ENCODE measurements around the gene LIN52.
A peak's percentile ranks its signal among the peaks of the same experiment; 100 is the strongest.

The LIN52 gene, protein sequence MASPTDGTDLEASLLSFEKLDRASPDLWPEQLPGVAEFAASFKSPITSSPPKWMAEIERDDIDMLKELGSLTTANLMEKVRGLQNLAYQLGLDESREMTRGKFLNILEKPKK

DNA sequence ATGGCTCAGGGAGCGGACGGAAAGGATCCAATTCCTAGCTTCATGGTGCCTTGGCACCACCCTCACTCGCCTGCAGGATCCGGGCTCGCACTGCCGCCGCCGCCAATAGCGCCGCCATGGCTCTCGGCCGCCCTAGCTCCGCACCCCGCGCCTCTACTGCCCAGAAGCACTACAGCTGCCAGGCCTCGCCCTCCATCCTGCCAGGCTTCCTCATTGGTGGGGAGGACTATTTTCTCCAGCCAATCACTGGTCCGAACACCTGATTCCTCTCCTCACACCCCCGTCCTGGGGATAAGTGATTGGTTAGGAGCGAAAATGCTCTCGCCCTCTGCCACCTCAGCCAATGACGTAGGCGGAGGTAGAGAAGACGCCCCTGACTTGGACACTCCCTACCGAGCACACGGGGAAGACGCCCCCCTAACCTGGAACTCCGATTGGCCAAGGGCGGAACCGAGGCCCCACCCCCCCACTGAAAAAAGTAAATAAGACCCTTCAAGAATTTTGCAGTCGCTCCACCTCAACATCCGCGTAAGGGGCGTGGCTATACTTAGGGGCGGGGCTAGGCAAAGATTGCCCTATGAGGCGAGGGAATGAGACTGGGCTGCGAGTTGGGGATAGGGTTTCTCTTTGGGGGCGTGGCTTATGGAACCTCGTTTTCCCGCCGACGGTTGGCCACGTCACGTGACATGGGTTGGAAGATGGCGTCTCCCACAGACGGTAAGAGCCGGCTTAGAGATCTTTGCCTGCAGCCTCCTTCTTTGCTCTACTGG lies at the start of gene LIN52, which contains the start of gene ALDH6A1:
Gene LIN52, plus strand, starts transcription at position 680 of the 770 bp plus-strand sequence. Its CDS starts 19 bp downstream, at position 699.
Gene ALDH6A1, minus strand, starts transcription at position 177 of the 770 bp plus-strand sequence. Its CDS starts 59 bp downstream, at position 118.
- DNase-seq (ENCODE audit: low spot score), result peak; percentile 100

DNA sequence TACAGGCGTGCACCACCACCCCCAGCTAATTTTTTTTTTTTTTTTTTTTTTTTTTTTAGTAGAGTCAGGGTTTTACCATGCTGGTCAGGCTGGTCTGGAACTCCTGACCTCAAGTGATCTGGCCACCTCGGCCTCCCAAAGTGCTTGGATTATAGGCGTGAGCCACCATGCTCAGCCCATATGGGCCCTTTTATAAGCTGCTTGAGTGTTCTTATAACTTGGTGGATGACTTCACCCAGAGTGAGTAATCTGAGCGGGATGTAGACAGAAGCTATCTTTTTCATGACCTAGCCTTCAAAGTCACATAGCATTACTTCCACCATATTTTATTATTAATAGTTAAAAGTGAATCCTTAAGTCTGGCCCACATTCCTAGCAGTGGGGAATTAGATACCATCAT lies 49.2 kb upstream of the LIN52 start:
- DNase-seq (ENCODE audit: low spot score), result no peak

DNA sequence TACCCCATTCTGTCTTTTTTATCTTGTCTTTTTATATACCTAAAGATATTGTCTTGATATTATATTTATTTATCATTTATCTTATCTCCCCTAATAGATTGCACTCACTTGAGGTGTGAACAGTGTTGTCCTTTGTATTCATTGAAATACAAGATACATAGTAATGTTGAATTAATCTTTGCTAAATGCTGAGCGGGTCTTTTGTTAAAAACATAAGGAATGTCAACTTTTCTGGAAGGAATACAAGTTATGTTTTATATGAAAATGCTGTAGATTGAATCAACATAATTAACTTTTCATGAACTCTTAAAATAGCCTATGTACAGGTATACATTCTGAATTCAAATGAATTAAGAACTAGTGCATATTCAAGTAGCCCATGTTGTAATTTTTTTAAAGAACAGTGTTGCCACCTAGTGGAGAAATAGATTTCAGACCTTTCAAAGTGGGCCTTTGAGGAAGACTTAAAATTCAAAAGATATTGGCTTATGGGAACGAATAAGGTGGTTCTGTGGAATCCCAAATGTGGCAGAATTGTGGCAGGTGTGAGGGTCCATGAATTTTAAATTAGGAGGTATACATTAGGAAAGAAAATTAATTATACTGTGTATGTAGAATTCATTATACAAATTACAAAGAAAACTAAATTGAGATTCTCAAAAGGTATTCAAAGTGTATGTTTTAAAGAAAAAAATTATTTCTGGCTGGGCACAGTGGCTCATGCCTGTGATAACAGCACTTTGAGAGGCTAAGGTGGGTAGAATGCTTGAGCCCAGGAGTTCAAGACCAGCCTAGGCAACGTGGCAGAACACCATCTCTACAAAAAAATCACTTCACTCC lies 46.5 kb upstream of the LIN52 start:
- DNase-seq (ENCODE audit: low spot score), result peak; percentile 62

DNA sequence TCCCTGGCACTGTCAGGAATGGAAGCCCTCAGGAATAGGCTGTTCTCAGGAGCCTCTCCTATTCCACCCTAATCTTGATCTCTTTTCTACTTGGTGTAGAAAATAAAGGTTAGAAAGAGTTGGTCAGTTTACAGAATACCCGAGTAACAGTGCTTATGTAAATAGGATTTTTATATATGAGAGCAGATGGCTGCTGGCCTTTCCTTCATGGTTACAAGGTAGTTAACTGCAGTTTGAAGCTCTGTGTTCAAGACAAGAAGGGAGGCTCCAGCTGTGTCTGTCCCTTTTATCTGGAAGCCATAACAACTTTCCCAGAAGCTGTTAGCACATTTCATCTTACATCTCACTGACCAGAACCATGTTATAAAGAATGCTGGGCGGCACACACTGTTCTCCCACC lies 42.5 kb upstream of the LIN52 start:
- DNase-seq (ENCODE audit: low spot score), result no peak

DNA sequence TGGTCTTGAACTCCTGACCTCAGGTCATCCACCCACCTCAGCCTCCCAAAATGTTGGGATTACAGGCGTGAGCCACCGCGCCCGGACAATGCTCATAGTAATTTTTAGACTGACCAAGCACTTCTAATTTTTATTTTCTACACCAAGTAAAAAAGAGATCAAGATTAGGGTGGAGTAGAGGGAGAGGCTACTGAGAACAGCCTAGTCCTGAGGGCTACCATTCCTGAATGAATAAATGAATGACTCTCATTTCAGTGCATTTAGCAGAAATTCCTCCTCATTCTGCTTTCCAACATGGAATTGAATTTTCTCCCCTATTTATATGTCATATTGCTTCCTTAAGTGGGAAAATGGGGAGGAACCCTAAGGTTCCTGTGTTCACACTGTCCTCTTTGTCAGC lies 39.2 kb upstream of the LIN52 start:
- no peak for DNase-seq (ENCODE audit: low spot score)

DNA sequence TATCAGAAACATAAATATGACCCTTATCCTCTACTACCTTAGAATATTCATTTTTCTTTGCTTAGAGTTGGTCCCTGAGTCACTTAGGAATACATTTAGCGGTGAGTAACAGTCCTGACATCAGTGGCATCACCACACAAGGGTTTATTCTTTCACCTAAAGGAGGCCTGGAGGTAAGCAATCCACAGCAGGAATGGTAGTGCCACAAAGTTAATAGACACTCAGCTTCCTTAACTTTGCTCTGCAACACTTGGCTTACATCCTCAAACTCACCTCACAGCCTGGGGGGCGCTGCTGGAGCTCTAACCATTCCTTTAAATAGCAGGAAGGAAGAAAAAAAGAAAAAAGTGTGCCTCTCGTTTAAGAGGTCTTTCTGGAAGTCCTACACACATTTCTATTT lies 36.5 kb upstream of the LIN52 start:
- DNase-seq (ENCODE audit: low spot score), result peak; percentile 59

DNA sequence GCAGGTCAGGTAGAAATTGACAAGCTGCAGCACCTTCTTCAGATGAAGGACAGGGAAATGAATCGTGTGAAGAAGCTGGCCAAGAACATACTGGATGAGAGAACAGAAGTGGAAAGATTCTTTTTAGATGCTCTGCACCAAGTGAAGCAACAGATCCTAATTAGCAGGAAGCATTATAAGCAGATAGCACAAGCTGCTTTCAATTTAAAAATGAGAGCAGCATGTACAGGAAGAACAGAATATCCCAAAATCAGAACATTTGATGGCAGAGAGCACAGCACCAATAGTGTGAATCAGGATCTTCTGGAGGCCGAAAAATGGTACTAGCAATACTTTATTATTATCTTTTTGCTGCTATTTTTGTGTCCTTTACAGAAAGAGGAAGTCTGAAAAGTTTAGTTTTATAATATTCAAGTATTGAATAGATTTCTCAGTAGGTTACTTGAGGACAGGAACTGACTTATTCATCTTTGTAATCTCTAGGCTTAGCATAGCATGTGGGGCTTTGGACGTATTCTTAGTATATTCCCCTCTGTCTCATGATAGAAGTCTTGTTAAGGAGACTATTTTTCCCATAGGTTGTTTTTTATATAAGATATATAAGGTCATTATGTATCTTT lies 34.8 kb upstream of the LIN52 start:
- no peak for DNase-seq (ENCODE audit: low spot score)

DNA sequence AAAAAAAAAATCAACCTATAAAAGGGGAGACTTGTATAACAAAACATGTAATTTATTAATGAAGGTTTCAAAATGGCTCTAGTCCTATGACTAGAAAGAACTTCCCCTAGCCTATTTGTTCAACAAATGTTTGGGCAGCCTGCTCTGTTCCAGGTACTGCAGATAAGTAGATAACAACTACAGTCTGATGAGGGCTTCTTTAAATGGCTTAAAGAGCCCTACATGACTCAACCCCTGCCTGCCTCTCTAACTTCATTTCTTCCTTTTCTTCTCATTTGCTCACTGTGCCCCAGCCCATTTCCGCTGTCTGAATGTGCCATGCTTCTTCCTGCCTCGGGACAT lies 22.0 kb upstream of the LIN52 start:
- no peak for DNase-seq (ENCODE audit: low spot score)

DNA sequence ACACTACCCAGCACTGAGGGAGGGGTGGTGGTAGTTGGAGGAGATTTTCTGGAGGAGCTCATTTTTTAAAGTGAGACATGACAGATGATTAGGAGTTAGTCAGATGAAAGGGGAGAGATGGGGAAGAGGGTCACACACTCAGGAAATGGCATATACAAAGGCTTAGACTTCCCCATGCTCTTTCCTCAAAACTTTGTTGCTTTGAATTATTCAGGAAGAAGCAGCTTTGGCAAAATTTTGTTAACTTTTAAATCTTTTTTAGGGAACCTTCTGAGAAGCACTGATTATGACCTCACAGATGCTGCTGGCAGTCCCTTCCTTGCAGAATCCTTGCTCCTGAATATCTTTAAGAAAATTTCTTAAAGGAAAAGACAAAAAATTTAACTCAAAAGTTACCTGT lies 20.3 kb upstream of the LIN52 start:
- DNase-seq (ENCODE audit: low spot score), result no peak

DNA sequence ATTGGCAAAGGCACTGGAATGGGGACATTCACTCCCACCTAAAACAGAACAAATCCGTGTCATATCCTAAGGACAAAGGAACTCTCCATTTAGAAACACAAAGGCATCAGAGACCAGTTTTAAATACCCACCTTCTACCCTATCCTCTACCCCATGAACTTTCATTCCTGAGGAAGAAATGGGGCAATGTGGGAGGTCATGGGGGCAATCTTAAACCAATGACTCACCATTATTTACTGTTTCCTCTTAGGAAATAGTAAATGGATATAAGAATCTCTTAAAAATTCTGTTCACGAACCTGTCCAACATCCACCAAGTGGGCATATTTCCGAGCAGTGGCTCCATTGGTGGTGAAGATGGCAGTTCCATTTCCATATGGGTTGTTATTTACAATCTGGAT lies 19.9 kb upstream of the LIN52 start:
- no peak for DNase-seq (ENCODE audit: low spot score)

DNA sequence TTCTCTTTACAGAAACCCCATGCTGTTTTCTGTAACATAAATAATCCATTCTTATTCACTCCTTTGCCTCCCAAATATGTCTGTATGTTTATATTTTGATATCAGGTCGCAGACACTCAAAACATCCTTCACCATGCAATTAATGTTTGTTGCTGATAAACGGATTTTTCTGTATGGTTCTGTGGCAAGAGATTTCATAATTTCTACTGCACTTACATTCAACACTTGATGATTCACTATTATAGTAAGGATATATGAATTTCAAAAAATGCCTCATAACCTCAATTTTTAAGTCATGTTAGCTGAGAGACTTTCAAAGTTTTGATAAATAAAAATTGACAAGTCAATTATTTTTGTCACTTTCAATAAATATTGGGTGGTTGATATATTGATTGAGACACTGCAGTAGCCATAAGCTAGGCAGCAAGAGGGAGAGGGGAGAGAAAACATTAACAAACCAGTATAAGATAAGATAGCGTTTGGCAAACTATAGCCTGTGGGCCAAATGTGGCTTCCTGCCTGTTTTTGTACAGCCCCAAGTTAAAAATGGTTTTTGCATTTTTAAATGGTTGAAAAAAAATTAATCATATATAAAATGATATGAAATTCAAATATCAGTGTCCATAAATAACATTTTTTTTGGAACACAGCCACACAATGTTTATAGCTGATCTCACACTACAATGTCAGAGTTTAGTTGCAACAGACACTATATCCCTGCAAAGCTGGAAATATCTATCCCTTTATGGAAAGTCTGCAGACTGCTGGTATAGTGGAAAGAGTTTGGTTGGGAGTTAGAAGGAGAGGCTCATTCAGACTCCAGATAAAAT lies 18.8 kb upstream of the LIN52 start:
- no peak for DNase-seq (ENCODE audit: low spot score)

DNA sequence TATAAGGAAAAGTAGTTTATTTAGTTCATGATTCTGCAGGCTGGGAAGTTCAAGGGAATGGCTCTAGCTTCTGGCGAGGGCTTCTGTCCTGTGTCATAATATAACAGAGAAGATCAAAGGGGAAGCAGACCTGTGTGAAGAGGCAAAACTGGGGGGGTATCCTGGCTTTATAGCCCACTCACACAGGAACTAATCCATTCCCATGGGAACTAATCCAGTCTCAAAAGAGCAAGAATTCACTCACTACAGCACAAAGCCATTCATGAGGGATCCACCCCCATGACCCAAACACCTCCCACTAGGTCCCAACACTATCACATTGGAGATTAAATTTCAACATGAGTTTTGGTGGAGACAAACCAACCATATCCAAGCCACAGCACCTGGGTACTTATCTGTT lies 7.4 kb upstream of the LIN52 start:
- DNase-seq (ENCODE audit: low spot score), result no peak

DNA sequence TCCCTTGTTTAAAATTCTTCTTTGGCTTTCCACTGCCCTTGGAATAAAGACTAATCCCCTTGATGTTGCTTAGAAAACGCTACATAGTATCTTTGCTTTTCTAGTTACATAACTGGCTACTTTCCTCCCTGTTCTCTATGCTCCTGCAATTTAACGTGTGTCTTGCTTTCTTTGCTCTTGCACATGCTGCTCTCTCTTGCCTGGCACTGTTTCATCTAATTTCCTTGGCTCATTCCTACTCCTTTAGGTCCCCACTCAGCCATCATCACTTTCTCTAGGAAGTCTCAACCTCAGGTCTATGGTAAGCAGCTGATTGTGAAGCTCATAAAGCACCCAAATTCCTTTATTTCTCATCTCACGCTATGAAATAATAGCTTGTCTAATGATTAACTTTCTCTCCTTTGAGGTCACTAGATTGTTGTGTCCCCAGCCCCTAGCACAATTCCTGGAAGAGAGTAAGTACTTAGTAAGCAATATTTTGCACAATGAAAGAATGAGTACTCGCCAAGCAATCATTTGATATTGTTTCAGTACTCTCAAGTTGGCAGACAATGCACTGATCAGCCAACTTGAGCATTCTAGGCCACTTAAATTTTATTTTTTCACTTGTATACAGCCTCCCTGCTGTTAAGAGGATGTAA lies 3.8 kb upstream of the LIN52 start:
- no peak for DNase-seq (ENCODE audit: low spot score)

DNA sequence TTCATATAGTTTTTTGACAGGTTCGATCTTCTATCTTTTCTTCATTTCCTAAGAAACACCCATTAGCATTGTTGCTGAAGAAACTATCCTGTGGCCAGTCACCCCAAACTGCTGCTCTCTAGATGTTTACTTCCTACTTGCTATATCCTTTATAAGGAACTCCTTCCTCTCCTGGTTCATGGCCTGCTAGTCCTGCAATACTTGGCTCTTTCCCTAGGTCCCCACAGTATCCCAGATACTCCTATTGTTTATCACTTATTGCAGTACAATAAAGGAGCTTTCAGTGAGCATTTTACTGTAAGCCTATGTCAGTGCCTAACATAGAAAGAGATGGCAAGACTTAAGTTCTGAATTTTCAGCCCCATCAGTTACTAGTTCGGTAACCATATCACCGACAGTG lies 3.3 kb upstream of the LIN52 start:
- no peak for DNase-seq (ENCODE audit: low spot score)

DNA sequence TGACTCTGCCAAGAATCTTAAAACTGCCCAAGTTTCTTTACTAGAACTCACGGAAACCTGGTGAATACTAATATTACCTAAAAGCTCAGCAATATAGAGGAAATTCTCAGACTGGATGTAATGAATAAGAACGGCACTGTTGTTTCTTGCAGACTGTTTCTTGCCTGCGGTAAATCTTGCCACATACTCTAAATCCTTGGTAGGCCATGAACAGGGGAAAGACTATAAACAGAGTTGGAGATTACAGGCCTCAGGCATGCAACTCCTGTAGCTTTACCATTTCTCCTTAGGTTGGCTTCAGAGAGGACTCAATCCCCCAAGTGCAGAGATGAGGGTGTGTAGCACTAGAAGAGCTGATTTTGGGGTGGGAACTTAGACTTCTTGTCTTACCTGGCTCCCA lies 1.6 kb upstream of the LIN52 start:
- DNase-seq (ENCODE audit: low spot score), result no peak

DNA sequence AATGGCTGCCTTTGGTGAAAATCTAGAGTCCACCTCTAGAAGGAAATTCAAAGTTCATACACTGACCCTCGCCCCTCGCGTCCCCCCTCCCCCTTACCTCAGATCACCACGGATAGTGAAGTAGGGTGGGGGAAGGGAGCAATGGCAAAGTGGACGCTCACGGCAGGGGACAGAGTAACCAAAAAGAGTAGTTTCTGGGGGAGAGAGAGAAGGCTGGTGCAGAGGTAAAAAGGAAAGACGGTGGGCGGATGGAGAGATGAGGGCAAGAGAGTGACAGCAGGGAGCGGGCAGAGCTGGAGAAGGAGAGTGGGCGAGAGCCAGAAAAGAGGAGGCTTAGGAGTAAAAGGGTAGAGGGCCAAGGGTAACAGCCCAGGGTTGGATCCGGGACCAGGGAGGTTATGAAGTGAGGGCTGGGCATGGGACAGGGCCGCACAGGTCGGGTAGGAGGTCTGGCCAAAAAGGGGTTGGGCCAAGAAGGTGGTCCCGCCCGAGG lies 926 bp upstream of the LIN52 start:
- DNase-seq (ENCODE audit: low spot score), result peak; percentile 26

DNA sequence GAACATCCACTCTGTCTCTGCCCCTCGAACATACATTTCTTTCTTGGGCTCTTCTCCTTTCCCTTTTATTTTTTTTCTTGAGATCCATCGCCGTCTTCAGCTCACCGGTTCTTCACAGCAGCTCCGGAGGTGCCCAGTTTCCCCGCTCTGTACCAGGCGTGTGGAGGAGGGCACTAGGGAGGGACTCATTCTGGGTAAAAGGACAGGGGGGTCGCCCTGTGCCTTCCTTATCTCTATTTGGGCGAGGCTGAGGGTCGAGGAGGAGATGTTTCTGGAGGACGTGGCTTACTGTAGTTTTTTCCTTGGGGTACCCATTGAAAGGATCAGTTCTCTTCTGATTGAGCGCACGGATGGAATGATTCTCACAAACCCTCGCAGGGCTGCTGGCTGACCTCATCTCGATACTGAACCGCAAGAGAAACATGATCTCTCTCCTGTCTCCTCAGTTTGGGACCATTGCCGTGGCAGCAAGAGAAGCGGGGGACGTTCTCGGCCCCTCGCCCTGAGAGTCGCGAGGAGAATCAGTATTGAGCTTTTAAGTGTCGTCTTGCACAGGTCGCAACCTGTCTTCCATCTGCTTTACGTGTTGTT lies 386 bp downstream of the LIN52 start:
- DNase-seq (ENCODE audit: low spot score), result peak; percentile 25

DNA sequence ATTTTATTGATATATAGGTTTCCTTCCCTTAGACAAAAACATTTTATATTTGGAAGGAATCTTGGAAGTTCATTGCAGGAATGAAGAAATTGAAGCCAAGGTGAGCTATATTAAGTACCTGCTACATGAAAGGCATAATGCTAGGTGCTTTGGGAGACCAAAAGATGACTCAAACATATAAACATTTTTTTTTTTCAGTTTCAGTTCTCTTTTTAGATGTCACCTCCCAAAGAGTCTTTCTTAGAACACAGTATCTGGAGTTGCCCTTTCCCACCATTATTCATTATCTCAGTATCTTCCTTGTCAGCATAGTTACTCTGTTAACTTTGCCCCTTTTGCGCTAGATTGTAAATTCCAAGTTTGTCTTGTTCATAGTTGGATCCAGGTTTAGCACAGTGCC lies 1.1 kb downstream of the LIN52 start:
- DNase-seq (ENCODE audit: low spot score), result no peak

DNA sequence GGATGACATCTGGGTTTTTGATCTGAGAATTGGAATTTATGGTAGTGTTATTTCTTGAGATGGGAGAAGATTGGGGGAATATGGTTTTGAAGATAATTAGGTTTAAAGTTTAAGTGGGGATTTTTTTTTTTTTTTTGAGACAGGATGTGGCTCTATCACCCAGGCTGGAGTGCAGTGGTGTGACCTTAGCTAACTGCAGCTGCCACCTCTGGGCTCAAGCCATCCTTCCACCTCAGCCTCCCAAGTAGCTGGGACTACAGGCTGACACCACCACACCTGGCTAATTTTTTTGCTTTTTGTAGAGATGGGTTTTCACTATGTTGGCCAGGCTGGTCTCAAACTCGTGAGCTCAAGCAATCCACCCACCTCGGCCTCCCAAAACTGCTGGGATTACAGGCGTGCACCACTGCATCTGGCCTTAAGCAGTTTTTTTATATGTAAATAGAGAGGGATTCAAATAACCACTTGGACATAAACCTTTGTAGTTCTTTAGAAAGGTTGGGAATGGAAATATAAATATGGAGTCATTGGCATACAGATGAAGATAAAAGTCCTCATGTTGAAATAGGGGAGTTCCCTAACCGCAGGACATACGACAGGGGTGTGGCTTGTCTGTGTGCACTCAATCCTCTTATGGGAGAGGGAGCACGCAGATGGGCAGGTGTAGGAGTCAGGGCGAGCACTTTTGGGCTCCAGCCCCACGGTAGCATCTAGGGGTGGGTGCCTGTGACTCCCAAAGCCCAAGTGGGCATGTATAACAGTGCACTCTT lies 4.7 kb downstream of the LIN52 start:
- no peak for DNase-seq (ENCODE audit: low spot score)

DNA sequence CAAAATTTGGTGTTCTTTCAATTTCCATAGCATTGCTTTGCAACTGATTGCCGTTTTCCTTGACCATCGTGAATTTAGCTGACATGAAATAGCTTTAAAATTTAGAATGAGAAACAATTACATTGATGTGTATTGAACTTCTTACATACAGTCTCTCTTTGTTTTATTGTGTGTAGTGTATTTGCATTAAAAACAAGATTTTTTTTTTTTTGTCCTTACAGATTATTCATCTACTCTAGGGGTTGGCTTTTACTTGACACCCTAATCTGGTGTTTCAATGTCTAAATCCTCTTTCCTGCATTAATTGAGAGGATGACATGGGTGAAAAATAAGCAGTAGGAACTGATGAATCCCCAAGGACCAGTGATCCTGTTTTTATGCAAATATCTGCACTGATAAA lies 20.6 kb downstream of the LIN52 start:
- no peak for DNase-seq (ENCODE audit: low spot score)

Data from iPS-NIHi11 (cell line).